Measurements from ENCODE around the gene RRAGA. TPM values are rescaled to one million over a fixed set of nuclear protein-coding genes. Genes with fewer than 3 reads are reported as not detected.

RRAGA gene
- total and polyA plus RNA-seq, 2 of the 8 experiments (the other 6 are each of a cell fraction or from before 2014, with no cell fraction given): 45.6 to 46.5 TPM

DNA sequence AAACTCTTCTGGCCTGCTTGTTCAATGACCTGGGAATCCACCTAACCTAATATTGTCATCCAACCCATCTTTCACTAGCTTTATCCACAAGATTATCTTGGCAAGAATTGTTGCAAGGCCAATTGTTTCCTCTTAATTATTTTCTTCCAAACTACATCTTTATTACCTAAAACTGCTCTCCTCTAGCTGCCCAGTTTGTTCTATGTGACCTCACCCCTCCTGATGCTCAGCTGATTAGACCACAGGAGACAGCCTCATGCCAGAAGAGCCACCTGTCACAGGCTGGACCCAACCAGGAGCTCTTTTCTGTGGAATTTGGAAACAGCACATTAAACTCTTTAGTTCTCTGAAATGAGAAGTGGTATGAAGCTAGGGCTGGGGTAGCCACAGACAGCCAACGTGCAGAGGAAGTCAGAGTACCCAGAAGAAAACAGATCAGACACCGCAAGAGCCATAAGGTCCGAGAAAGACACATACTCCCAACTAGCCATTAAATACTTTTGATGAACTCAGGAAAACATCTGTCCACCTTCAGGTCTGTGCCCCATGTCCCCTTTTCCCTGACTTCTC lies 28.3 kb upstream of the RRAGA start:
- H3K4ac ChIP-seq (replicated peaks; ENCODE audit: insufficient read length, low read depth, low read length): no peak overlapping the region
- H4K5ac ChIP-seq (ENCODE audit: insufficient read length, low read depth, low read length): no peak overlapping the region
- no peak for FAIRE-seq
- DNase-seq (ENCODE audit: low read depth in 1 of 2, low spot score in 2 of 2): no peak
- no peaks in the 10 kb centered on the region for H3K79me1 ChIP-seq (ENCODE audit: low read depth, low read length)
- H3K9me3 ChIP-seq (ENCODE audit: insufficient read depth in 2 of 2, low read depth in 1 of 2, low read length in 1 of 2): no peaks in the 10 kb centered on the region
- no peak overlapping the region for H2BK20ac ChIP-seq (ENCODE audit: low read length)
- H3K23me2 ChIP-seq (ENCODE audit: low read depth, low read length): no peaks in the 10 kb centered on the region
- no peak overlapping the region for H3K4me2 ChIP-seq (ENCODE audit: insufficient read depth in 1 of 2, low read depth in 2 of 2, low read length in 2 of 2)
- no peak overlapping the region for H3K56ac ChIP-seq (replicated peaks; ENCODE audit: insufficient read length, low read depth, low read length)
- H3K23ac ChIP-seq (ENCODE audit: insufficient read length): no peak overlapping the region
- H4K91ac ChIP-seq (replicated peaks; ENCODE audit: insufficient read length, low read length): no peak overlapping the region
- no peak overlapping the region for H2BK120ac ChIP-seq (replicated peaks; ENCODE audit: low read depth, low read length)
- no peak overlapping the region for H3K18ac ChIP-seq (ENCODE audit: extremely low read depth, low read length)
- no peaks in the 10 kb centered on the region for H3K4me1 ChIP-seq (replicated peaks in 1 of 4; ENCODE audit: control insufficient read depth in 3 of 4, insufficient read depth in 4 of 4, low read length in 3 of 4)
- no peak overlapping the region for H3K14ac ChIP-seq (ENCODE audit: insufficient read length)
- no peak overlapping the region for H2AK5ac ChIP-seq (ENCODE audit: low read depth, low read length)
- H3K4me3 ChIP-seq (ENCODE audit: extremely low read depth in 1 of 4, insufficient read depth in 2 of 4, low read depth in 3 of 4, low read length in 4 of 4): no peak overlapping the region
- no peak overlapping the region for H2BK5ac ChIP-seq (ENCODE audit: low read depth, low read length)
- H3K27ac ChIP-seq (ENCODE audit: low read depth, low read length): no peak overlapping the region
- ChIA-PET POLR2A (ENCODE audit: partially characterized antibody) (no interaction called here), CTCF (ENCODE audit: partially characterized antibody) (interaction anchor here (0.6 to 1.2 kb wide), 4 partner anchors 8 to 469 kb away, joined by 3 read pairs; no protein-coding TSS in a partner anchor)
- H4K8ac ChIP-seq (ENCODE audit: extremely low read depth, insufficient read depth, low read length): no peak overlapping the region
- no peaks in the 10 kb centered on the region for H3K27me3 ChIP-seq (replicated peaks in 1 of 4; ENCODE audit: control insufficient read depth in 3 of 4, extremely low read depth in 1 of 4, insufficient read depth in 3 of 4, low read length in 3 of 4)
- no peak overlapping the region for H2AFZ ChIP-seq (ENCODE audit: low read length)
- no peaks in the 10 kb centered on the region for H3K79me2 ChIP-seq (ENCODE audit: control insufficient read depth in 1 of 2, insufficient read depth in 2 of 2, low read length in 2 of 2)
- H3K9ac ChIP-seq (replicated peaks in 1 of 4; ENCODE audit: extremely low read depth in 1 of 4, low read depth in 3 of 4, low read length in 3 of 4): no peak overlapping the region
- TF ChIP-seq FOSL1 (IDR thresholded peaks at IDR 0.05; ENCODE audit: insufficient read depth, low read depth, low read length) (no peak), TAF7 (optimal IDR thresholded peaks at IDR 0.05; ENCODE audit: borderline replicate concordance, low read depth, low read length) (no peak), CBX8 (IDR thresholded peaks at IDR 0.05; ENCODE audit: borderline replicate concordance, low read depth, low read length) (no peak)
- no peaks in the 10 kb centered on the region for H4K20me1 ChIP-seq (replicated peaks in 1 of 2; ENCODE audit: control insufficient read depth in 1 of 2, insufficient read depth in 2 of 2, low read length in 2 of 2)
- no peak overlapping the region for H2BK15ac ChIP-seq (ENCODE audit: low read length)
- WGBS, 2 experiments (ENCODE audit: extremely low coverage in 1 of 2, insufficient coverage in 1 of 2, insufficient read length in 1 of 2, insufficient replicate concordance in 2 of 2, low coverage in 1 of 2, low lambda C conversion rate in 2 of 2, missing lambda C conversion rate in 1 of 2): 95% methylated on average over 3 of the region's 3 CpGs; no CpG with 5 or more reads in 1 of the 2 experiments
- no peak overlapping the region for H2BK12ac ChIP-seq (ENCODE audit: low read depth, low read length)
- H3K36me3 ChIP-seq (ENCODE audit: control insufficient read depth in 2 of 4, insufficient read depth in 4 of 4, low read length in 3 of 4): no peaks in the 10 kb centered on the region

All from H1 (cell line).